ENCODE data around the gene CDC42EP5. TPM values are rescaled to one million over a fixed set of nuclear protein-coding genes. Genes with fewer than 3 reads are reported as not detected.
"Not testable (repeated sequence)": the region's sequence is repeated elsewhere in the genome, so short reads cannot be mapped to it uniquely, and the experiment has no call there.

CDC42EP5 gene
- total RNA-seq, 1 donor from 2014 or later = 64.2 TPM

DNA sequence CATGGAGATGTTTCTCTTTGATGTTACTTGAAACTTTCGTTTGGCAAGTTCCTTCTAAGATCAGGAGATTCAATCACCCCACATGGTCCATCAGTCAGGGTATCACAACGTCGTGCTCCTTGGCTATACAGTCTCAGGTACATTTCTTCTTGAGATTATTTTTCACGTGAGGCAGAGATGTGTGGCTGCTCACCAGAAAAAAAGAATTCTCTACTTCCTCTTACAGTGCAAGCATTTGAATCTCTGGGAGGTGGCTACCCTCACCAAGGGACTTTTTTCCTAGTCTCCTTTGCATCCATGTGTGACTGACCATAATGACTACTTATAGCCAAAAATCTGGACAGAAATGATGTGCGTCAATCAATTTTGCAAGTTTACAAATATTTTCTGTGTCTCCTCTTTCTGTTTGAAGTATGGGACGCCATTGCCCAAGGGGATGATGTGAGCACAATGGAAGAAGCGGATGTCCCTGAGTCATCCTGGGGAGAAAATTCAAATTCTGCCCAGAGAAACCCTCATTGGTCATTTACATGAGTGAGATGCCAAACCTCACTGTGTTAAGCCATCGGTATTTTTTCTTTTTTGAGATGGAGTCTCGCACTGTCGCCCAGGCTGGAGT lies 21.0 kb upstream of the CDC42EP5 start:
- Histone ChIP-seq H3K4me1 (ENCODE audit: insufficient read depth, low read length) (no peaks in the 10 kb centered on the region), H3K4me2 (ENCODE audit: low read length) (no peak overlapping the region), H3K79me2 (ENCODE audit: insufficient read depth, low read length) (no peaks in the 10 kb centered on the region), H3K4me3 (ENCODE audit: insufficient read depth, low read depth, low read length) (no peak overlapping the region), H2AFZ (ENCODE audit: low read depth, low read length) (no peak overlapping the region), H3K27me3 (ENCODE audit: insufficient read depth, low read length) (no peaks in the 10 kb centered on the region), H3K27ac (ENCODE audit: low read depth, low read length) (no peak overlapping the region), H3K36me3 (ENCODE audit: insufficient read depth, low read length) (no peaks in the 10 kb centered on the region), H3K9me3 (ENCODE audit: insufficient read depth, low read depth, low read length) (no peaks in the 10 kb centered on the region), H3K9ac (ENCODE audit: low read length) (no peak overlapping the region), H4K20me1 (ENCODE audit: insufficient read depth, low read length) (no peaks in the 10 kb centered on the region)
- TF ChIP-seq EZH2 (IDR thresholded peaks at IDR 0.05; ENCODE audit: insufficient read depth, low read length) = no peak
- TF ChIP-seq CTCF (IDR thresholded peaks at IDR 0.05; ENCODE audit: insufficient read depth, low read depth, low read length) = no peak
- no peak overlapping the region for H3K27ac Mint-ChIP-seq (ENCODE audit: unreplicated experiment)
- H3K4me3 Mint-ChIP-seq (ENCODE audit: unreplicated experiment) = no peak overlapping the region
- H3K36me3 Mint-ChIP-seq (ENCODE audit: low read depth, unreplicated experiment) = no peaks in the 10 kb centered on the region
- H3K9me3 Mint-ChIP-seq (ENCODE audit: unreplicated experiment) = peaks cover 14% of the 10 kb centered on the region
- no peak for FAIRE-seq
- H3K4me1 Mint-ChIP-seq (ENCODE audit: low read depth, unreplicated experiment) = no peaks in the 10 kb centered on the region
- peaks cover 9% of the 10 kb centered on the region for H3K27me3 Mint-ChIP-seq (ENCODE audit: low read depth, unreplicated experiment)
- no peak for DNase-seq (ENCODE audit: low read depth)

- H3K4me1 ChIP-seq (ENCODE audit: insufficient read depth, low read length); H3K4me3 ChIP-seq (ENCODE audit: insufficient read depth, low read depth, low read length); H3K27ac ChIP-seq (ENCODE audit: low read depth, low read length); H4K20me1 ChIP-seq (ENCODE audit: insufficient read depth, low read length); H3K27me3 Mint-ChIP-seq (ENCODE audit: low read depth, unreplicated experiment); H3K4me1 Mint-ChIP-seq (ENCODE audit: low read depth, unreplicated experiment); H2AFZ ChIP-seq (ENCODE audit: low read depth, low read length); FAIRE-seq; H3K4me3 Mint-ChIP-seq (ENCODE audit: unreplicated experiment); H3K9me3 ChIP-seq (ENCODE audit: insufficient read depth, low read depth, low read length); H3K9ac ChIP-seq (ENCODE audit: low read length); H3K79me2 ChIP-seq (ENCODE audit: insufficient read depth, low read length); DNase-seq (ENCODE audit: low read depth); H3K27me3 ChIP-seq (ENCODE audit: insufficient read depth, low read length); H3K36me3 Mint-ChIP-seq (ENCODE audit: low read depth, unreplicated experiment); H3K36me3 ChIP-seq (ENCODE audit: insufficient read depth, low read length); H3K27ac Mint-ChIP-seq (ENCODE audit: unreplicated experiment); H3K4me2 ChIP-seq (ENCODE audit: low read length): not testable (repeated sequence)
- peaks cover 14% of the 10 kb centered on the region for H3K9me3 Mint-ChIP-seq (ENCODE audit: unreplicated experiment)
These were observed 20.0 kb upstream of the CDC42EP5 start for GRCh38 chr19:54493056-54493455.

GRCh38 chr19:54492568-54492967 lies 19.5 kb upstream of the CDC42EP5 start:
- peaks cover 9% of the 10 kb centered on the region for H3K27me3 Mint-ChIP-seq (ENCODE audit: low read depth, unreplicated experiment)
- no peak for FAIRE-seq
- H3K27ac ChIP-seq (ENCODE audit: low read depth, low read length) = no peak overlapping the region

More at GRCh38 chr19:54492568-54492967, 19.5 kb upstream of the CDC42EP5 start:
- H3K4me3 ChIP-seq (ENCODE audit: insufficient read depth, low read depth, low read length) = no peak overlapping the region
- H3K27ac Mint-ChIP-seq (ENCODE audit: unreplicated experiment) = no peak overlapping the region
- no peak overlapping the region for H2AFZ ChIP-seq (ENCODE audit: low read depth, low read length)
- no peaks in the 10 kb centered on the region for H3K36me3 ChIP-seq (ENCODE audit: insufficient read depth, low read length)
- no peaks in the 10 kb centered on the region for H3K9me3 ChIP-seq (ENCODE audit: insufficient read depth, low read depth, low read length)
- DNase-seq (ENCODE audit: low read depth) = no peak
- no peaks in the 10 kb centered on the region for H3K79me2 ChIP-seq (ENCODE audit: insufficient read depth, low read length)
- no peak overlapping the region for H3K4me2 ChIP-seq (ENCODE audit: low read length)
- H3K9me3 Mint-ChIP-seq (ENCODE audit: unreplicated experiment) = peaks cover 14% of the 10 kb centered on the region
- H4K20me1 ChIP-seq (ENCODE audit: insufficient read depth, low read length) = no peaks in the 10 kb centered on the region
- no peaks in the 10 kb centered on the region for H3K4me1 ChIP-seq (ENCODE audit: insufficient read depth, low read length)
- H3K9ac ChIP-seq (ENCODE audit: low read length) = no peak overlapping the region
- no peaks in the 10 kb centered on the region for H3K4me1 Mint-ChIP-seq (ENCODE audit: low read depth, unreplicated experiment)
- H3K4me3 Mint-ChIP-seq (ENCODE audit: unreplicated experiment) = no peak overlapping the region
- H3K36me3 Mint-ChIP-seq (ENCODE audit: low read depth, unreplicated experiment) = no peaks in the 10 kb centered on the region
- no peaks in the 10 kb centered on the region for H3K27me3 ChIP-seq (ENCODE audit: insufficient read depth, low read length)
- TF ChIP-seq CTCF (IDR thresholded peaks at IDR 0.05; ENCODE audit: insufficient read depth, low read depth, low read length) (no peak), EZH2 (IDR thresholded peaks at IDR 0.05; ENCODE audit: insufficient read depth, low read length) (no peak)

Data from astrocyte (in vitro differentiated cells and primary cell).